ENCODE measurements around the gene ZNF732.

GRCh38 chr4:244471-244870 lies 60.8 kb downstream of the ZNF732 start:
- TF ChIP-seq, protein P1, sequence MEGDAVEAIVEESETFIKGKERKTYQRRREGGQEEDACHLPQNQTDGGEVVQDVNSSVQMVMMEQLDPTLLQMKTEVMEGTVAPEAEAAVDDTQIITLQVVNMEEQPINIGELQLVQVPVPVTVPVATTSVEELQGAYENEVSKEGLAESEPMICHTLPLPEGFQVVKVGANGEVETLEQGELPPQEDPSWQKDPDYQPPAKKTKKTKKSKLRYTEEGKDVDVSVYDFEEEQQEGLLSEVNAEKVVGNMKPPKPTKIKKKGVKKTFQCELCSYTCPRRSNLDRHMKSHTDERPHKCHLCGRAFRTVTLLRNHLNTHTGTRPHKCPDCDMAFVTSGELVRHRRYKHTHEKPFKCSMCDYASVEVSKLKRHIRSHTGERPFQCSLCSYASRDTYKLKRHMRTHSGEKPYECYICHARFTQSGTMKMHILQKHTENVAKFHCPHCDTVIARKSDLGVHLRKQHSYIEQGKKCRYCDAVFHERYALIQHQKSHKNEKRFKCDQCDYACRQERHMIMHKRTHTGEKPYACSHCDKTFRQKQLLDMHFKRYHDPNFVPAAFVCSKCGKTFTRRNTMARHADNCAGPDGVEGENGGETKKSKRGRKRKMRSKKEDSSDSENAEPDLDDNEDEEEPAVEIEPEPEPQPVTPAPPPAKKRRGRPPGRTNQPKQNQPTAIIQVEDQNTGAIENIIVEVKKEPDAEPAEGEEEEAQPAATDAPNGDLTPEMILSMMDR (IDR thresholded peaks at IDR 0.05; ENCODE audit: poor library complexity), result peak; percentile 51
- no peak for TF ChIP-seq EZH2 (IDR thresholded peaks at IDR 0.05; ENCODE audit: borderline replicate concordance)
- TF ChIP-seq EZH2phosphoT487 (IDR thresholded peaks at IDR 0.05; ENCODE audit: low read depth, severe bottlenecking, unreplicated experiment), result no peak

Measured in hepatocyte (in vitro differentiated cells).